Measurements from ENCODE around the gene PRAMEF20. TPM values are rescaled to one million over a fixed set of nuclear protein-coding genes. Genes with fewer than 3 reads are reported as not detected.
"Not testable (repeated sequence)": the region's sequence is repeated elsewhere in the genome, so short reads cannot be mapped to it uniquely, and the experiment has no call there.

Gene PRAMEF20
- total RNA-seq, 1 donor from 2014 or later = not detected

DNA sequence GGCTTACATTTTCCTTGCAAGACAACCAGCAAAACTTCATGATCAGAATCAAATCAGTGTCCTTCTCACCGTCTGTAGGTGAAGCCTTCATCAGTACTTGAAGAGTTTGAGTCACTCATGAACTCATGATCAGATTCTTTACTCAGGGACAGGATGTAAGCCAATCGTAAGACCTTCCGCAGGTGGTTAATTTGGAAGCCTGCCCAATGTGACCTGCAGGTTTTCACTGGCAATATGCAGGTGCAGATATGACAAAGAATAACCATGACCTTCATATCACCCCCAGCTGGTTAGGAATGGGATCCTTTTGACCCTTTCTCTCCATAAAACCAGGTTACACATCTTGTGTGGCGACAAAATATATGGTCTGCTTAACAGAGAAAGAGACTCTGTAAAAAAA lies 2.4 kb upstream of the PRAMEF20 start:
- Mint-ChIP-seq H3K27me3 (no peaks in the 10 kb centered on the region), H3K4me1 (ENCODE audit: low read depth) (no peaks in the 10 kb centered on the region), H3K36me3 (ENCODE audit: insufficient read depth) (peaks cover 2% of the 10 kb centered on the region), H3K9me3 (ENCODE audit: low read depth) (peaks cover 31% of the 10 kb centered on the region), H3K27ac (no peak overlapping the region), H3K4me3 (ENCODE audit: low read depth) (no peak overlapping the region)
- no peak for DNase-seq (ENCODE audit: low spot score, unreplicated experiment)
- TF ChIP-seq, protein P1, sequence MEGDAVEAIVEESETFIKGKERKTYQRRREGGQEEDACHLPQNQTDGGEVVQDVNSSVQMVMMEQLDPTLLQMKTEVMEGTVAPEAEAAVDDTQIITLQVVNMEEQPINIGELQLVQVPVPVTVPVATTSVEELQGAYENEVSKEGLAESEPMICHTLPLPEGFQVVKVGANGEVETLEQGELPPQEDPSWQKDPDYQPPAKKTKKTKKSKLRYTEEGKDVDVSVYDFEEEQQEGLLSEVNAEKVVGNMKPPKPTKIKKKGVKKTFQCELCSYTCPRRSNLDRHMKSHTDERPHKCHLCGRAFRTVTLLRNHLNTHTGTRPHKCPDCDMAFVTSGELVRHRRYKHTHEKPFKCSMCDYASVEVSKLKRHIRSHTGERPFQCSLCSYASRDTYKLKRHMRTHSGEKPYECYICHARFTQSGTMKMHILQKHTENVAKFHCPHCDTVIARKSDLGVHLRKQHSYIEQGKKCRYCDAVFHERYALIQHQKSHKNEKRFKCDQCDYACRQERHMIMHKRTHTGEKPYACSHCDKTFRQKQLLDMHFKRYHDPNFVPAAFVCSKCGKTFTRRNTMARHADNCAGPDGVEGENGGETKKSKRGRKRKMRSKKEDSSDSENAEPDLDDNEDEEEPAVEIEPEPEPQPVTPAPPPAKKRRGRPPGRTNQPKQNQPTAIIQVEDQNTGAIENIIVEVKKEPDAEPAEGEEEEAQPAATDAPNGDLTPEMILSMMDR (IDR thresholded peaks at IDR 0.05; ENCODE audit: unreplicated experiment) = no peak

DNA sequence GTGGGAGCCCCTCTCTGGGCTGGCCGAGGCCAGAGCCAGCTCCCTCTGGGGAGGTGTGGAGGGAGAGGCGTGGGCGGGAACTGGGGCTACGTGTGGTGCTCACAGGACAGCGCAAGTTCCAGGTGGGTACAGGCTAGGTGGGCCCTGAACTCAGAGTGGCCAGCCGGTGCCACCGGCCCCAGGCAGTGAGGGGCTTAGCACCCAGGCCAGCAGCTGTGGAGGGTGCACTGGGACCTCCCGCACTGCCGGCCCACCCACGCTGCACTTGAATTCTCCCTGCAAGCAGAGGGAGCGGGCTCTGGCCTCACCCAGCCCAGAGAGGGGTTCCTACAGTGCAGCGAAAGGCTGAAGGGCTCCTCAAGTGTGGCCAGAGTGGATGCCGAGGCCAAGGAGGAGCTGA lies 20.2 kb downstream of the PRAMEF20 start:
- H3K4me3 Mint-ChIP-seq (ENCODE audit: low read depth) = no peak overlapping the region
- H3K9me3 Mint-ChIP-seq (ENCODE audit: low read depth) = peaks cover 35% of the 10 kb centered on the region
- no peak for DNase-seq (ENCODE audit: low spot score, unreplicated experiment)
- H3K36me3 Mint-ChIP-seq (ENCODE audit: insufficient read depth) = no peaks in the 10 kb centered on the region
- no peaks in the 10 kb centered on the region for H3K27me3 Mint-ChIP-seq
- TF ChIP-seq, protein P1 (IDR thresholded peaks at IDR 0.05; ENCODE audit: unreplicated experiment) = no peak
- H3K27ac Mint-ChIP-seq = no peak overlapping the region
- H3K4me1 Mint-ChIP-seq (ENCODE audit: low read depth) = no peaks in the 10 kb centered on the region

DNA sequence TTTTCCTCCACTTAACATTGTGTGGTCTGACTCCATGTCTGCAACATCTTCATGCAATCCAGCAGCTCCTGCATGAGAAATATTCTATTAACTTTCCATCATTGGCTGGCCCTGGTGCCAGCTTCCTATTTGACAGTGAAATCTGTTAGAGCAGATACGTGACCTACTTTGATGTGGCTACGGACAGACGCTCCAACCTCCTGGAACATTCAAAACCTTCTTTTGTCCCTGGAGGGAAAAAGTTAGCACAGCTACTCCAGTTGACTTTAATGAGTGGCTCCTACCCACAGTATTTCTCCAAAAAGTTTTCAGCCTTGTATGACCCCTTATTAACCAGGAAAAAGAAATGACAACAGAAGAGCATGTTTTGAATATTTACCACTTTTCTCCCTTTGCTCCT lies 22.0 kb downstream of the PRAMEF20 start:
- H3K4me3 Mint-ChIP-seq (ENCODE audit: low read depth) = no peak overlapping the region
- peaks cover 40% of the 10 kb centered on the region for H3K9me3 Mint-ChIP-seq (ENCODE audit: low read depth)
- H3K27ac Mint-ChIP-seq = no peak overlapping the region
- H3K36me3 Mint-ChIP-seq (ENCODE audit: insufficient read depth) = no peaks in the 10 kb centered on the region
- H3K27me3 Mint-ChIP-seq = no peaks in the 10 kb centered on the region
- TF ChIP-seq, protein P1 (IDR thresholded peaks at IDR 0.05; ENCODE audit: unreplicated experiment) = no peak
- no peaks in the 10 kb centered on the region for H3K4me1 Mint-ChIP-seq (ENCODE audit: low read depth)
- DNase-seq (ENCODE audit: low spot score, unreplicated experiment) = no peak

DNA sequence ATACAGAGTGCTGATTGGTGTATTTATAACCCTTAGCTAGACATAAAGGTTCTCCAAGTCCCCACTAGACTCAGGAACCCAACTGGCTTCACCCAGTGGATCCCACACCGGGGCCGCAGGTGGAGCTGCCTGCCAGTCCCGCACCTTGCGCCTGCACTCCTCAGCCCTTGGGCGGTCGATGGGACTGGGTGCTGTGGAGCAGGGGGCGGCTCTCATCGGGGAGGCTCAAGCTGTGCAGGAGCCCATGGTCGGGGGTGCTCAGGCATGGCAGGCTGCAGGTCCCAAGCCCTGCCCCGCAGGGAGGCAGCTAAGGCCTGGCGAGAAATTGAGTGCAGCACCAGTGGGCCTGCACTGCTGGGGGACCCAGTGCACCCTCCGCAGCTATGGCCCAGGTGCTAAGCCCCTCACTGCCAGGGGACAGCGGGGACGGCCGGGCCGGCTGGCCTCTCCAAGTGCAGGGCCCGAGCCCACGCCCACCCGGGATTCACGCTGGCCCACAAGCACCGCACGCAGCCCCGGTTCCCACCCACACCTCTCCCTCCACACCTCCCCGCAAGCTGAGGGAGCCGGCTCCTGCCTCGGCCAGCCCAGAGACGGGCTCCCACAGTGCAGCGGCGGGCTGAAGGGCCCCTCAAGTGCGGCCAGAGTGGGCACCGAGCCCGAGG lies 23.6 kb downstream of the PRAMEF20 start:
- H3K36me3 Mint-ChIP-seq (ENCODE audit: insufficient read depth); H3K27ac Mint-ChIP-seq; H3K27me3 Mint-ChIP-seq; H3K4me1 Mint-ChIP-seq (ENCODE audit: low read depth); DNase-seq (ENCODE audit: low spot score, unreplicated experiment); H3K4me3 Mint-ChIP-seq (ENCODE audit: low read depth): not testable (repeated sequence)
- peaks cover 49% of the 10 kb centered on the region for H3K9me3 Mint-ChIP-seq (ENCODE audit: low read depth)

DNA sequence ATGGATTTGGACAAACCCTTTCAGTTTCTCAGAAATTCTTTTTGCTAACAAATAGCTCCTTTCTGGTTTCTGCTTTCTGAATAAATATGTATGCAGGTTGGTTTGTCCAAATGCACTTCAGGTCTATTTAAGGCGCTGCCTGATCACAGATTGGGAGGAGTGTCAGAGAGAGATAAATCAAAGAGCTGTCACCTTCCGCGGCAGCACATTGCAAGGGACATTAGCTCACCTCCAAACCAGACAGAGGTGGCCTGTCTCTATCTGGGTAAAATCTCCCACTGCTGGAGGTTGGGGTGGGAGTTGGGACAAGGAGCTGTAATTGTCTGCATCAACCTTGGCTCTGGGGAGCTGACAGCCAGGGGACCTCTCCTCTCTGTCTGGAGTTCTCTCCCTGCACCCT lies 25.2 kb downstream of the PRAMEF20 start:
- Mint-ChIP-seq H3K36me3 (ENCODE audit: insufficient read depth) (no peaks in the 10 kb centered on the region), H3K4me3 (ENCODE audit: low read depth) (no peak overlapping the region), H3K4me1 (ENCODE audit: low read depth) (no peaks in the 10 kb centered on the region), H3K9me3 (ENCODE audit: low read depth) (peaks cover 41% of the 10 kb centered on the region), H3K27ac (no peak overlapping the region), H3K27me3 (no peaks in the 10 kb centered on the region)
- TF ChIP-seq, protein P1 (IDR thresholded peaks at IDR 0.05; ENCODE audit: unreplicated experiment) = no peak
- DNase-seq (ENCODE audit: low spot score, unreplicated experiment) = no peak

DNA sequence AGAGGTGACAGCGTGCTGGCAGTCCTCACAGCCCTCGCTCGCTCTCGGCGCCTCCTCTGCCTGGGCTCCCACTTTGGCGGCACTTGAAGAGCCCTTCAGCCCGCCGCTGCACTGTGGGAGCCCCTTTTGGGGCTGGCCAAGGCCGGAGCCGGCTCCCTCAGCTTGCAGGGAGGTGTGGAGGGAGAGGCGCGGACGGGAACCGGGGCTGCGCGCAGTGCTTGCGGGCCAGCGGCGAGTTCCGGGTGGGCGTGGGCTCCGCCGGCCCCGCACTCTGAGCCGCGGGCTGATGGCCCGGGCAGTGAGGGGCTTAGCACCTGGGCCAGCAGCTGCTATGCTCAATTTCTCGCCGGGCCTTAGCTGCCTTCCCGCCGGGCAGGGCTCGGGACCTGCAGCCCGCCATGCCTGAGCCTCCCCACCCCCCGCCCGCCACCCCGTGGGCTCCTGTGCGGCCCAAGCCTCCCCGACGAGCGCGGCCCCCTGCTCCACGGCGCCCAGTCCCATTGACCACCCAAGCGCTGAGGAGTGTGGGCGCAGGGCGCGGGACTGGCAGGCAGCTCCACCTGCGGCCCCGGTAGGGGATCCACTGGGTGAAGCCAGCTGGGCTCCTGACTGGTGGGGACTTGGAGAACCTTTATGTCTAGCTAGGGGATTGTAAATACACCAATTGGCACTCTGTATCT lies 29.0 kb downstream of the PRAMEF20 start:
- H3K27me3 Mint-ChIP-seq; H3K36me3 Mint-ChIP-seq (ENCODE audit: insufficient read depth); H3K27ac Mint-ChIP-seq; H3K4me1 Mint-ChIP-seq (ENCODE audit: low read depth); DNase-seq (ENCODE audit: low spot score, unreplicated experiment); H3K4me3 Mint-ChIP-seq (ENCODE audit: low read depth): not testable (repeated sequence)
- peaks cover 39% of the 10 kb centered on the region for H3K9me3 Mint-ChIP-seq (ENCODE audit: low read depth)
